K562 (cell line): Measurements from ENCODE around the gene TMEM200A. TPM values are rescaled to one million over a fixed set of nuclear protein-coding genes. Genes with fewer than 3 reads are reported as not detected.

Experiments
- ATAC-seq: fragments of 200-7000 bp; cut with Tn5 transposase; 3 replicates; pipeline ENCODE4 v1.9.1; 2020; ENCODE audit warnings: moderate library complexity
- BruUV-seq: library from RNA; stranded (reverse); fragments of 400-500 nt; replicated peaks from 2 replicates; lab custom pipeline; 2021; lab: Mats Ljungman, UMichigan
- CTCF ChIA-PET: fragments of 300-600 bp; formaldehyde crosslinking; extraction: SDS; loops from one replicate; lab custom pipeline; 2021; ENCODE audit warnings: low intra/inter-chr PET ratio; lab: Yijun Ruan, JAX
- POLR2A ChIA-PET: fragments of 300-600, 350-650 bp; sonication (Branson Sonifier 250); formaldehyde crosslinking; extraction: SDS; loops from one replicate; lab custom pipeline; 2021; ENCODE audit warnings: antibody characterized with exemption, inconsistent platforms; lab: Yijun Ruan, JAX
- DNase-seq, 4 experiments: peaks; one replicate each; pipeline versions ENCODE4 v3.0.0 to v3.0.0-alpha.2; 2011 to 2018; ENCODE audit warnings: low spot score in 3 of 4, mixed read lengths in 3 of 4; ENCODE audit errors: extremely low read depth in 1 of 4
- FAIRE-seq: peaks from 2 replicates; lab custom pipeline; 2011; peaks lifted over from hg19 to GRCh38; lab: Jason Lieb, UNC
- H2AFZ ChIP-seq: 2 replicates; pipeline ENCODE4 v1.6.0; 2011; ENCODE audit warnings: low read depth, low read length, control low read depth, inconsistent platforms
- H3K27ac ChIP-seq: fragments of 200-600 bp; 3 replicates; pipeline ENCODE4 v1.8.0; 2011; ENCODE audit warnings: low read depth, mild to moderate bottlenecking, control low read depth, inconsistent platforms, low read length, moderate library complexity, mixed read lengths; ENCODE audit errors: extremely low read depth
- H3K27me3 ChIP-seq, 2 experiments: fragments of 300-600 bp in 1 of 2; 2 replicates in 1 of 2; 3 replicates in 1 of 2; pipeline versions ENCODE4 v1.6.0 to v1.8.0; 2011; ENCODE audit warnings: inconsistent platforms in 2 of 2, low read length in 2 of 2, mild to moderate bottlenecking in 1 of 2, mixed read lengths in 1 of 2, moderate library complexity in 1 of 2; ENCODE audit not compliant: control insufficient read depth in 2 of 2, insufficient read depth in 2 of 2
- H3K36me3 ChIP-seq: fragments of 300-600 bp; 3 replicates; pipeline ENCODE4 v1.8.0; 2011; ENCODE audit warnings: mild to moderate bottlenecking, low read length, inconsistent platforms; ENCODE audit not compliant: control insufficient read depth, insufficient read depth
- H3K4me1 ChIP-seq, 2 experiments: fragments of 200-600 bp in 1 of 2; replicated peaks in 1 of 2; 2 replicates in 1 of 2; 3 replicates in 1 of 2; pipeline versions ENCODE4 v1.5.1 to v1.8.0; 2011; ENCODE audit warnings: inconsistent platforms in 2 of 2, low read length in 2 of 2, mild to moderate bottlenecking in 1 of 2, mixed read lengths in 1 of 2, moderate library complexity in 1 of 2; ENCODE audit not compliant: control insufficient read depth in 2 of 2, insufficient read depth in 2 of 2
- H3K4me2 ChIP-seq: 2 replicates; pipeline ENCODE4 v1.6.1; 2011; ENCODE audit warnings: low read length, control low read depth, inconsistent platforms, mixed read lengths; ENCODE audit not compliant: insufficient read depth
- H3K4me3 ChIP-seq: fragments of 200-600 bp; sonication (generic), shearing (Covaris generic); 2 replicates; pipeline ENCODE4 v1.5.1; 2016; ENCODE audit warnings: control low read depth, inconsistent platforms
- H3K79me2 ChIP-seq: fragments of 200-600 bp; 3 replicates; pipeline ENCODE4 v1.8.0; 2011; ENCODE audit warnings: low read length, inconsistent platforms; ENCODE audit not compliant: control insufficient read depth, insufficient read depth
- H3K9ac ChIP-seq, 2 experiments: 2 replicates each; pipeline versions ENCODE4 v1.6.0 to v1.6.1; 2011; ENCODE audit warnings: low read depth in 2 of 2, low read length in 2 of 2, control low read depth in 1 of 2, inconsistent platforms in 1 of 2, mild to moderate bottlenecking in 1 of 2, mixed read lengths in 1 of 2; ENCODE audit not compliant: insufficient read depth in 1 of 2
- H3K9me1 ChIP-seq: one replicate; pipeline ENCODE4 v1.6.0; 2011; ENCODE audit warnings: inconsistent platforms, mild to moderate bottlenecking, low read length, moderate library complexity; ENCODE audit not compliant: control insufficient read depth, insufficient read depth
- H3K9me3 ChIP-seq: replicated peaks from 2 replicates; pipeline ENCODE4 v1.5.1; 2011; ENCODE audit warnings: low read depth, low read length, inconsistent platforms; ENCODE audit not compliant: control insufficient read depth, insufficient read depth
- H4K20me1 ChIP-seq: replicated peaks from 2 replicates; pipeline ENCODE4 v1.6.1; 2011; ENCODE audit warnings: low read length, inconsistent platforms, mixed read lengths; ENCODE audit not compliant: control insufficient read depth, insufficient read depth
- E2F8 ChIP-seq: fragments of 450-650 bp; IDR thresholded peaks from 2 replicates; pipeline ENCODE4 v1.7.1; 2018; ENCODE audit warnings: mild to moderate bottlenecking, low read depth; ENCODE audit not compliant: partially characterized antibody
- KDM4B ChIP-seq, 2 experiments: fragments of 450-650 bp in 1 of 2; sonication (generic) in 1 of 2; IDR thresholded peaks; 2 replicates each; pipeline ENCODE4 v1.6.1; 2016 to 2017; ENCODE audit warnings: borderline replicate concordance in 2 of 2, antibody characterized with exemption in 1 of 2, low read depth in 1 of 2, mild to moderate bottlenecking in 1 of 2
- MED1 ChIP-seq: sonication (generic); formaldehyde crosslinking; IDR thresholded peaks from 2 replicates; pipeline ENCODE4 v1.8.1; 2023; ENCODE audit warnings: missing genetic modification reagents, borderline replicate concordance
- SAP30 ChIP-seq: fragments of 200-600 bp; sonication (generic); IDR thresholded peaks from 2 replicates; pipeline ENCODE4 v1.6.1; 2012; ENCODE audit warnings: borderline replicate concordance, low read depth, mild to moderate bottlenecking, moderate library complexity, low read length, control low read depth, inconsistent platforms; ENCODE audit not compliant: insufficient read depth, poor library complexity, severe bottlenecking
- STAT5A ChIP-seq: IDR thresholded peaks from 2 replicates; pipeline ENCODE4 v1.6.1; 2012; ENCODE audit warnings: low read length, inconsistent platforms, borderline replicate concordance
- TAF1 ChIP-seq: IDR thresholded peaks from 2 replicates; pipeline ENCODE4 v1.6.1; 2011; ENCODE audit warnings: mild to moderate bottlenecking, low read length, moderate library complexity; ENCODE audit not compliant: insufficient read depth, control insufficient read depth, severe bottlenecking; ENCODE audit errors: extremely low read depth
- XRCC5 ChIP-seq: fragments of 200-400 bp; formaldehyde crosslinking; IDR thresholded peaks from 2 replicates; pipeline ENCODE4 v1.6.1; 2017; ENCODE audit warnings: low read depth, mild to moderate bottlenecking, low read length
- ZNF212 ChIP-seq: fragments of 450-650 bp; formaldehyde crosslinking; IDR thresholded peaks from 2 replicates; pipeline ENCODE4 v1.4.0; 2020; ENCODE audit warnings: mild to moderate bottlenecking
- ZNF253 ChIP-seq: fragments of 250-450 bp; sonication (Bioruptor Pico); conservative IDR thresholded peaks from 2 replicates; pipeline ENCODE4 v1.6.1; 2021; ENCODE audit warnings: mild to moderate bottlenecking
- ZNF316 ChIP-seq: fragments of 450-650 bp; IDR thresholded peaks from 2 replicates; pipeline ENCODE4 v1.6.1; 2016
- WGBS: fragments of 100-300 bp; shearing (Covaris generic); methylation state at CpG from one replicate; pipeline ENCODE4 v1.1.6; 2016; ENCODE audit warnings: low coverage, mixed read lengths; ENCODE audit not compliant: insufficient coverage; ENCODE audit errors: missing lambda C conversion rate; 5-methylcytosine and 5-hydroxymethylcytosine counted together
- in situ Hi-C: fragments of 300-500 bp; cut with MboI; formaldehyde crosslinking; loops from 4 replicates; pipeline ENCODE4 v1.15.0; 2018; ENCODE audit warnings: inconsistent platforms, mixed read lengths
- intact Hi-C: fragments of 100-400 bp; cut with micrococcal nuclease; formaldehyde crosslinking; loops from 2 replicates; pipeline ENCODE4 v1.14.2; 2022
- polyA plus RNA-seq, 8 experiments: library from polyadenylated mRNA; depleted of rRNA in 4 of 8; stranded (reverse) in 5 of 8; unstranded in 3 of 8; fragments of >200 nt; fragmentation: Nextera tagmentation in 2 of 8; fragmentation: Illumina TruSeq in 1 of 8; extraction: Ambion mirVana in 2 of 8; extraction: Trizol in 1 of 8; gene quantifications; 2 replicates each; pipeline versions ENCODE4 v1.2.1 to v1.2.3, GENCODE V29; 2011 to 2014; ENCODE audit warnings: inconsistent platforms in 1 of 8, missing spikeins in 1 of 8
- total RNA-seq, 7 experiments: library from RNA; depleted of rRNA in 6 of 7; stranded (reverse); fragments of >200 nt in 6 of 7; fragmentation: Illumina TruSeq in 2 of 7; extraction: Trizol in 2 of 7; gene quantifications; 2 replicates each; pipeline versions ENCODE4 v1.2.1 to v1.2.3, GENCODE V29; 2011 to 2021; ENCODE audit warnings: low replicate concordance in 1 of 7
- TF ChIP-seq, protein P1 (sequence below): sonication (generic); formaldehyde crosslinking; IDR thresholded peaks from 2 replicates; pipeline ENCODE4 v1.8.1; 2022; ENCODE audit warnings: missing genetic modification reagents

TMEM200A gene
- total and polyA plus RNA-seq, 9 of the 15 experiments (the other 6 are each of a cell fraction or from before 2014, with no cell fraction given), result 0.04 TPM; not detected in 8

DNA sequence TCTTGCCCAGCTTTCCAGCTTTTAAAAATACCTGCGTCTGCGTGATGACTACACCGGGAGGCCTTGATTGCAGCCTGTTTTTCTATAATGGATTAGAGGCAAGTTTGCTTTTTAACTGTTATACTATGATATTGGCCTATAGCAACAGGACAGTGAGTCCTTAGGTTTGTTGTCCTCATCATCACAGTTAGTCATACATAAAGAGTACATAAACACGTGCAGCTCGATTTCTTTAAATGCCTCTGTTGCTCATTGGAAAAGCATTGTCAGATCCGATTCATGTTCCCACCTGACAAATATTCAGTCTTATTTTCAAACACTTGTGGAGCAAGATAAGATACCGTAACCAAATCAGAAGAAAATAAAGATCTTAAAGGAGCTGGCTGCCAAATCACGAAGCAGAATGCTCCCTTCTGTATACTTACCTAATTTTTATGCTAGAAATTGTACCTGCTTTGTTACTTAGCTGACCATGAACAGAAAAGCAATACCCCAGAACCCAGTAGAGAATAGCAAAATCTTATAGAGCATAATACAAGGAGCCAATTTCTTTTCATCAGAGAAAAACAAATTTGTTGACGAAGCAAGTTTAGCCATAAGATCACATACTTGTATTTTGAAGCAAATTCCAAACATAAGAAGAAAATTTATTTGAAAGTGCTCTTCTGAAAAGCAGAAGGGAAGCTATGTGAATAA is 100.4 kb downstream of the TMEM200A start:
- Histone ChIP-seq H3K79me2 (no peaks in the 10 kb centered on the region), H3K9ac (no peak overlapping the region), H3K27ac (no peak overlapping the region), H3K4me2 (no peak overlapping the region), H3K36me3 (no peaks in the 10 kb centered on the region), H3K9me1 (no peaks in the 10 kb centered on the region), H3K4me3 (no peak overlapping the region), H3K4me1 (no peaks in the 10 kb centered on the region), H4K20me1 (no peaks in the 10 kb centered on the region), H2AFZ (no peak overlapping the region), H3K9me3 (no peaks in the 10 kb centered on the region), H3K27me3 (no peaks in the 10 kb centered on the region)
- no TSS peak for BruUV-seq
- TF ChIP-seq ZNF253 (CRISPR knock-in tag) (no peak), ZNF316 (peak; percentile 53; the same call in 1 of the 2 replicates), SAP30 (no peak)
- in situ Hi-C loops (no loop called here), intact Hi-C loops (no loop called here)
- ChIA-PET CTCF (no interaction called here), POLR2A (no interaction called here)
- no peak for DNase-seq
- ATAC-seq, result no peak
- WGBS, result 1% methylated on average over 9 of the region's 9 CpGs
- FAIRE-seq, result no peak

GRCh38 chr6:130466748-130467061 is 100.9 kb downstream of the TMEM200A start:
- Histone ChIP-seq H3K79me2 (no peaks in the 10 kb centered on the region), H3K4me2 (no peak overlapping the region), H3K4me3 (no peak overlapping the region), H3K9ac (no peak overlapping the region), H3K9me3 (no peaks in the 10 kb centered on the region), H3K27ac (no peak overlapping the region), H2AFZ (no peak overlapping the region), H3K9me1 (no peaks in the 10 kb centered on the region), H3K4me1 (no peaks in the 10 kb centered on the region), H4K20me1 (no peaks in the 10 kb centered on the region), H3K27me3 (no peaks in the 10 kb centered on the region), H3K36me3 (no peaks in the 10 kb centered on the region)
- in situ Hi-C loops (no loop called here), intact Hi-C loops (no loop called here)
- BruUV-seq, result no TSS peak
- no peak for DNase-seq
- ChIA-PET CTCF (no interaction called here), POLR2A (no interaction called here)
- 0% methylated on average over 5 of the region's 5 CpGs for WGBS
- no peak for ATAC-seq
- FAIRE-seq, result no peak
- TF ChIP-seq TAF1 (no peak), MED1 (CRISPR knock-in tag) (no peak), STAT5A (no peak), XRCC5 (no peak), KDM4B (IDR thresholded peaks at IDR 0.05; ENCODE audit: borderline replicate concordance in 2 of 2, low read depth in 1 of 2) (no peak), E2F8 (no peak), ZNF212 (CRISPR knock-in tag) (no peak)
- TF ChIP-seq, protein P1, sequence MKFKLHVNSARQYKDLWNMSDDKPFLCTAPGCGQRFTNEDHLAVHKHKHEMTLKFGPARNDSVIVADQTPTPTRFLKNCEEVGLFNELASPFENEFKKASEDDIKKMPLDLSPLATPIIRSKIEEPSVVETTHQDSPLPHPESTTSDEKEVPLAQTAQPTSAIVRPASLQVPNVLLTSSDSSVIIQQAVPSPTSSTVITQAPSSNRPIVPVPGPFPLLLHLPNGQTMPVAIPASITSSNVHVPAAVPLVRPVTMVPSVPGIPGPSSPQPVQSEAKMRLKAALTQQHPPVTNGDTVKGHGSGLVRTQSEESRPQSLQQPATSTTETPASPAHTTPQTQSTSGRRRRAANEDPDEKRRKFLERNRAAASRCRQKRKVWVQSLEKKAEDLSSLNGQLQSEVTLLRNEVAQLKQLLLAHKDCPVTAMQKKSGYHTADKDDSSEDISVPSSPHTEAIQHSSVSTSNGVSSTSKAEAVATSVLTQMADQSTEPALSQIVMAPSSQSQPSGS (CRISPR knock-in tag), result no peak
